ENCODE results near the gene KLHL22. TPM values are rescaled to one million over a fixed set of nuclear protein-coding genes. Genes with fewer than 3 reads are reported as not detected.

KLHL22 gene
- total and polyA plus RNA-seq, 2 of the 13 experiments (the other 11 are each of a cell fraction or from before 2014, with no cell fraction given), result 10.9 to 14.8 TPM

GRCh38 chr22:20530368-20531153 lies 35.0 kb upstream of the KLHL22 start:
- Histone ChIP-seq H2AFZ (ENCODE audit: low read length) (no peak overlapping the region), H3K4me3 (replicated peaks in 1 of 3; ENCODE audit: insufficient read depth in 1 of 3, low read depth in 2 of 3, low read length in 3 of 3) (no peak overlapping the region), H3K79me2 (ENCODE audit: insufficient read depth, low read length) (peaks cover 74% of the 10 kb centered on the region), H3K27ac (ENCODE audit: extremely low read length, insufficient read depth, low read length) (peak overlapping the region; percentile 16), H3K4me2 (ENCODE audit: low read depth, low read length) (peak overlapping the region; percentile 15; the same call in 1 of the 2 replicates), H3K9me3 (ENCODE audit: low read length) (no peaks in the 10 kb centered on the region), H4K20me1 (ENCODE audit: insufficient read depth, low read length) (peaks cover 51% of the 10 kb centered on the region), H3K4me1 (ENCODE audit: insufficient read depth, low read length) (peaks cover 33% of the 10 kb centered on the region), H3K27me3 (ENCODE audit: control insufficient read depth in 1 of 2, insufficient read depth in 2 of 2, low read length in 2 of 2) (no peaks in the 10 kb centered on the region), H3K9ac (ENCODE audit: insufficient read depth, low read depth, low read length) (no peak overlapping the region), H3K36me3 (replicated peaks in 1 of 2; ENCODE audit: control insufficient read depth in 1 of 2, insufficient read depth in 2 of 2, low read length in 2 of 2) (peaks cover 15 to 58% of the 10 kb centered on the region in 2 experiments; a peak in 4 of 5 replicates)
- TF ChIP-seq NCOA1 (CRISPR knock-in tag; IDR thresholded peaks at IDR 0.05) (no peak), ZBTB38 (CRISPR knock-in tag; IDR thresholded peaks at IDR 0.05) (0 out of 2 replicates have a peak, but pooled peaks have one; percentile 49), FOSL2 (CRISPR knock-in tag; IDR thresholded peaks at IDR 0.05) (peak; percentile 37; the same call in 1 of the 2 replicates)
- POLR2A ChIA-PET, result interaction anchor here (0.8 to 1.3 kb wide), 2 partner anchors 18 to 21 kb away, joined by 3 to 5 read pairs; no protein-coding TSS in a partner anchor
- DNase-seq (ENCODE audit: low spot score) (no peak), ATAC-seq (peak; percentile 38; the same call in 2 of the 3 replicates), FAIRE-seq (no peak)
- BruUV-seq (replicated peaks), result no TSS peak
- in situ Hi-C loops (cut with HindIII; ENCODE audit: extremely low pct_ligation_motif_present, low pct_unique_long_range_greater_than_20kb) (no loop called here), intact Hi-C loops (cut with micrococcal nuclease; ENCODE audit: unreplicated experiment) (no loop called here)
- 94% methylated on average over 14 of the region's 15 CpGs for WGBS (ENCODE audit: low lambda C conversion rate)
- CTCF ChIA-PET (ENCODE audit: low intra/inter-chr PET ratio, low total read pairs), result no interaction called here

- ChIA-PET POLR2A (no interaction called here), CTCF (ENCODE audit: low intra/inter-chr PET ratio, low total read pairs) (no interaction called here)
- Histone ChIP-seq H3K27ac (ENCODE audit: extremely low read length, insufficient read depth, low read length) (no peak overlapping the region), H3K4me3 (replicated peaks in 1 of 3; ENCODE audit: insufficient read depth in 1 of 3, low read depth in 2 of 3, low read length in 3 of 3) (no peak overlapping the region), H3K4me2 (ENCODE audit: low read depth, low read length) (no peak overlapping the region), H3K4me1 (ENCODE audit: insufficient read depth, low read length) (peaks cover 51% of the 10 kb centered on the region), H3K9me3 (ENCODE audit: low read length) (no peaks in the 10 kb centered on the region), H2AFZ (ENCODE audit: low read length) (no peak overlapping the region), H3K27me3 (ENCODE audit: control insufficient read depth in 1 of 2, insufficient read depth in 2 of 2, low read length in 2 of 2) (no peaks in the 10 kb centered on the region), H4K20me1 (ENCODE audit: insufficient read depth, low read length) (peaks cover 59% of the 10 kb centered on the region), H3K36me3 (replicated peaks in 1 of 2; ENCODE audit: control insufficient read depth in 1 of 2, insufficient read depth in 2 of 2, low read length in 2 of 2) (peaks cover 9 to 54% of the 10 kb centered on the region in 2 experiments; a peak in 4 of 5 replicates), H3K79me2 (ENCODE audit: insufficient read depth, low read length) (peaks cover 82% of the 10 kb centered on the region), H3K9ac (ENCODE audit: insufficient read depth, low read depth, low read length) (no peak overlapping the region)
- DNase-seq (ENCODE audit: low spot score) (no peak), FAIRE-seq (no peak), ATAC-seq (no peak)
- BruUV-seq (replicated peaks), result no TSS peak
- WGBS (ENCODE audit: low lambda C conversion rate), result 80% methylated on average over 1 of the region's 7 CpGs
- intact Hi-C loops (cut with micrococcal nuclease; ENCODE audit: unreplicated experiment) (no loop called here), in situ Hi-C loops (cut with HindIII; ENCODE audit: extremely low pct_ligation_motif_present, low pct_unique_long_range_greater_than_20kb) (no loop called here)
- TF ChIP-seq ZNF879 (CRISPR knock-in tag; IDR thresholded peaks at IDR 0.05) (no peak), EHMT2 (IDR thresholded peaks at IDR 0.05; ENCODE audit: borderline replicate concordance, low read depth, low read length) (no peak), SNAPC4 (CRISPR knock-in tag; IDR thresholded peaks at IDR 0.05) (no peak), GTF3A (CRISPR knock-in tag; conservative IDR thresholded peaks at IDR 0.05) (no peak), ZNF773 (CRISPR knock-in tag; IDR thresholded peaks at IDR 0.05; ENCODE audit: borderline replicate concordance) (no peak), ZNF550 (CRISPR knock-in tag; IDR thresholded peaks at IDR 0.05; ENCODE audit: borderline replicate concordance) (no peak), ZBTB2 (CRISPR knock-in tag; IDR thresholded peaks at IDR 0.05; ENCODE audit: low read depth) (no peak)
These were observed 32.9 kb upstream of the KLHL22 start for GRCh38 chr22:20528405-20528978.

All from HepG2 (cell line).